Daoy (cell line): Measurements from ENCODE around the gene ENOX1. TPM values are rescaled to one million over a fixed set of nuclear protein-coding genes. Genes with fewer than 3 reads are reported as not detected.

Experiments used
- DNase-seq: peaks from one replicate; pipeline ENCODE4 v3.0.0-alpha.2; 2015; ENCODE audit warnings: low read depth
- total RNA-seq: library from RNA; depleted of rRNA; stranded (reverse); fragments of >200 nt; shearing (Covaris generic); gene quantifications from 2 replicates; pipeline ENCODE4 v1.2.3, GENCODE V29; 2014

The ENOX1 gene
- total RNA-seq, 1 experiment from 2014 or later = 0.69 TPM

DNA sequence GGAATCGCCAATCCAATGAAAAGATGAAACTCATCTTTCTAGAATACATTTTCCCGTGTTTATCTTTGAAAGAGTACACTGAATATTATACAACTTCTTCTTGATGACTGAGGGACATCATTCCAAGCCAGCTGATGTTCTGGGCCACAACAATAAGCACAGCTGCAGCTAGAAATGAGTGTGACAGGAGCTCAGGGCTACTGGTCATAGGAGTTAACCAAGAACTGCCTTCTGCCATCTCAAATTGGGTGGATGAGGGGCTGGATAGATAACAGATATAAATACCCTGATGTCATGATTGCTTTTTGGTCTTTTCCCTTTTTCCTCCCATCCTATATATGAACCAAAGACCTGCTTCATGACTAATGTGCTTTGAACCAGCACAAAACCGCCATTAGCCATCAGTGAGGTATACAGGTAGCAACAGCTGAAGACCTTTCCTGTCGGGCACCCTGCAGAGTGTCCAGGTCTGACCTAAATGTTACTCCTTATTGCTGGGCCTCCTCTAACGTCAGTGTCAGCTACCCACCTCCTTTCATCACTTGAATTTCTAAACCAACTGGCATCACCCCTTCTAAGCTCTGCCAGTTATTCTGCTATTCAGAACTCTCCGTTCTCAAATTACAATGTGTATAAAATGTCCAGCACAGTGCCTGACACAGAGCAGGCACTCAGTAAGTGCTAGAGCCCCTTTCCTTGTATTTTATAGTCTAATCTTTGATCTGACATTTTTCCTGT lies 178.2 kb downstream of the ENOX1 start:
- no peak for DNase-seq

DNA sequence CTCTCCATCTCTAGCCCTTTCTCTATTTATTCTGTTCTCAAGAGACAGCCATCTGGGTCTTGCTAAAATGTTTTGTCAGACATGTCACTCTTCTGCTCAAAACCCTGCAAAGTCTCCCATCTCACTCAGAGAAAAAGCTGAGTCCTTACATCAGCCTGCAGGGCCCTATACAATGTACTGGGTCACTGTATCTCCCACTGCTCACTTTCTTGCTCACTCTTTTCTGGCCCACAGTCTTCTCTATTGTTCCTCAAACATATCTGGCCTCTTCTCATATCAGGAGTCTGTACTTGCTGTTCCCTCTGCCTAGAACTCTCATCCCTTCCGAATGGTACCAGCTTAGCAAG lies 189.2 kb downstream of the ENOX1 start:
- no peak for DNase-seq

DNA sequence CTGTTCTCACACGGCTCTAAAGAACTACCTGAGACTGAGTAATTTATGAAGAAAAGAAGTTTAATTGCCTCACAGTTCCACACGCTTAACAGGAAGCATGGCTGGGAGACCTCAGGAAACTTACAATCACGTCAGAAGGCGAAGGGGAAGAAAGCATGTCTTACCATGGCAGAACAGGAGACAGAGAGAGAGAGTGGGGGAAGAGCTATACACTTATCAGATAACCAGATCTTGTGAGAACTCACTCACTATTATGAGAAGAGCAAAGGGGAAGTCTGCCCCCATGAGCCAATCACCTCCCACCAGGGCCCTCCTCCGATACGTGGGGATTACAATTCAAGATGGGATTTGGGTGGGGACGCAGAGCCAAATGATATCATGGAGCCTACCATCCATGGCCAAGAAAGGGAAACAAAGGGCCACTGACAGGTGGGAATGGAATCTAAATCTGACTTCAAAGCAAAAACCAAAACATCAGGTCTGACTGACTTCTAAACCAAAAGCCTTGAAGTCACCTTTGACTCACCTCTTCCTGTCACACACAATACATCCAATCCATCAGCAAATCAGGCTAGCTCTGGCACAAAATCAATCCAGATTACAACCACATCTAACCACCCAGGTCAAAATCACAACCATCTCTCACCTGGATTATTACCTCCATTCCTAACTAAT lies 189.7 kb downstream of the ENOX1 start:
- no peak for DNase-seq

DNA sequence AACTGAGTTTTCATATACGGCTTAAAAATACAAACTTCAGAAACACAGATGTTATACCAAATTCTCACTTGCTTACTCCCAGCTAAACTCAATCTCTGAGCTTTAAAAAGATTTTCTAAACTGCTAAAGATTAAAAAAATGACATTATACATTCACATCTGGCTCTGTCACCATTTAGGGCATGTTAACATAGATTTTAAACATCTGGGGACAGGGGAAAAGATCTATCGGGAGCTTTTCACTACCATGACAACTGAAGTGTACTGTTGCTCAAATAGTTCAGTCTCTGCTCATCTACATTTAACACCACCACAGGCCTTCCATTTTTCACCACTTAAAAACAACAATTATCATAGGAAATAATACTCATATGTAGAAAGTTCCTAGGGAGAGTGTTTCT lies 190.8 kb downstream of the ENOX1 start:
- DNase-seq = no peak

DNA sequence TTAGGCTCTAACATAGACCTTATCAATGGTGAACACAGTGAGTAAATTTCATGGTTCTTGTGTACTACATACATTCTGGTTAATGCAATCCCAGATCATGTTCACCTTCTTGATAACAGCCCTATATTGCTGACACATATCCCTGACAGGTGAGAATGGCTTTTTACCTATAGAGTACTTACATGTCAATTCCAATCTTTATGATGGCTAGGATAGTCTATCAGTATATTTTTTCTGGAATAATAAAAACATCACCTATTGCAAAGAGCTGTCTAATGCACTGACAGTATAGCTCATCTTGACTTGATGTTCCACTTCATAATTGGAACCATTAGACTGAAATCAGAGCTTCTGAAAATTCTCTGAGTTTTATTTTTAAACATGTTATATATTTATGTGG lies 199.4 kb downstream of the ENOX1 start:
- no peak for DNase-seq

DNA sequence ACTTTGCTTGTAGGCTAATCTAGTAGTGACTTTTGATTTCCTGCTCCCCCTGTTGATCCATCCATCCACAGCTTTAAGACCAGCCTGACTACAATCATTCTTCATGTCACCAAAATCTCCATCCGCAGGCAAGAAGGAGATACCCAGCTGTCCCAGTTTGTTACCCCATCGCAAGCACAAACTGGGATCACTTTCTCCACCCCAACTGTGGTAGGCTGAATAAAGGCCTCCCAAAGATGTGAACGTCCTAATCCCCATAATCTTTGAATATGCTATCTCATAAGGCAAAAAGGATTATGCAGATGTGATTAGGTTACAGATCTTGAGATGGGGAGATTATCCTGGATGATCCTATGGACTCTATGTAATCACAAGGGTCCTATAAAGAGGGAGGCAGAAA lies 202.0 kb downstream of the ENOX1 start:
- no peak for DNase-seq

DNA sequence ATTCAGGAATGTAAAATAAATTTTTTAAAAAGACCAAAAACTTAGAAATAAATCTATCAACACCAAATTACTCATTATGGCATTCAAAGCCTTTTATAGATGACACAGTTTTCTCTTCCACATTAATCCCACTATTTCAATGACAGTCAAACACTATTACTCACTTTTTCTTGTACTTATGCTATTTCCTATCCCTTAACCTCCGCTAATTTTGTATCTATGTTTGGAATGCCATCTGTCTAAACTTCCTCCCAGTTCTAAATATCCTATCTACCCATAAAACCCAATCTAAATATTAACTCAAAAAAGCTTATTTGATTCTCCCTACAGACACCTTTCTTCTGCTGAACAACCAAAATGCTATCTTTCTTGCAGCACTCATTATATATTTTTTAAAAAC lies 203.5 kb downstream of the ENOX1 start:
- DNase-seq = no peak

DNA sequence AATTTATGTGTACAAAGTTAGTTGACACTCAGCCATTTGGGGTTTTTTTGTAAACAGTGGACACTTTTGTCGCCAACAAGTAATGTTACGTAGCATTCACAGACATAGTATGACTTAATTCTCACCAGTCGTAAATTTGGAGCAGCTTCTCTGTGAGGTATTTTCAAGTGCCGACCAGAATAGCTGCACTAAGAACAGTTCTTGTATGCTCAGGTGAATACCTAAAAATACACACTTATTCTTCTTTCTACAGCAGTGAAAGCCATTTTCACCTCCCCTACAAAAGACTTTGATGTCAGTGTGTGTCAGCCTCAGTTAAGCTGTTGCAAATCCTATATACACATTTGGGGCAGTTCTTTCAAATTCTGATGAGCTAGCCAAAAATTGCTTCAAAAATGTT lies 206.5 kb downstream of the ENOX1 start:
- no peak for DNase-seq

DNA sequence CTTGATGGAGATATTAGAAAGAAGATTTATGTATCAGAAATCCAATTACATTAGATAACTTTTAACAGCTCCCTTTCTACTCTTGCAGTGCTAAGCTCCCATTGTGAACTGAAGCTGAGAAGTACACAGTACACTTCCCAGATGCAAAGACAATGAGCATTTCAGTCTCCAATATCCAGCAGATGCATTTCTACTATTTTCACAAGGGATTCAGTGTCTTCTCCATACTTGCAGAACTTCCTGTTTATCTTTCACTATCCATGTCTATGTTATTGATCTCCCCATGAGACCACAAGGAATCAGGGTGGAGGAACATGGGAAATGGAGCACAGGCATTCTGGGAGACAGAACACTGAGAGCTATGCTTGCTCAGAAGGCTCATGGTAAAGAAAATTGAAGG lies 207.5 kb downstream of the ENOX1 start:
- no peak for DNase-seq

DNA sequence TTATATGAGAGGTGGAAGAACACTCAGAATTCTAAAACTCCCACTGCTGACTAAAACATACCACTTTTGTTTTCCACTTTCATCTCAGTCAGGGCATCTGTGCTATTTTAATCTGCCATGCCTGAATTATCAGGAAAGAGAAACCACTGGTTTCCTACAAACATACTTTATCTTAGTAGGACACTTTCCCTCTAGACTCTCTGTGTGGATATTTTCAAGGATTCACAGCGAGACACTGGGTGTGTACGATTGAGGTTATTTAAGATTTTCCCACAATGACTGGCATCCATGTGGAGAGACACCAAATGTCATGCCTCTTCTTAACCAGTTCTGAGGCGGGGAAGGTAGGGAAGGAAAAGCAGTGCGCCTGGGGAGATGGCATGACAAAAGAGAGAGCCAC lies 212.2 kb downstream of the ENOX1 start:
- no peak for DNase-seq

DNA sequence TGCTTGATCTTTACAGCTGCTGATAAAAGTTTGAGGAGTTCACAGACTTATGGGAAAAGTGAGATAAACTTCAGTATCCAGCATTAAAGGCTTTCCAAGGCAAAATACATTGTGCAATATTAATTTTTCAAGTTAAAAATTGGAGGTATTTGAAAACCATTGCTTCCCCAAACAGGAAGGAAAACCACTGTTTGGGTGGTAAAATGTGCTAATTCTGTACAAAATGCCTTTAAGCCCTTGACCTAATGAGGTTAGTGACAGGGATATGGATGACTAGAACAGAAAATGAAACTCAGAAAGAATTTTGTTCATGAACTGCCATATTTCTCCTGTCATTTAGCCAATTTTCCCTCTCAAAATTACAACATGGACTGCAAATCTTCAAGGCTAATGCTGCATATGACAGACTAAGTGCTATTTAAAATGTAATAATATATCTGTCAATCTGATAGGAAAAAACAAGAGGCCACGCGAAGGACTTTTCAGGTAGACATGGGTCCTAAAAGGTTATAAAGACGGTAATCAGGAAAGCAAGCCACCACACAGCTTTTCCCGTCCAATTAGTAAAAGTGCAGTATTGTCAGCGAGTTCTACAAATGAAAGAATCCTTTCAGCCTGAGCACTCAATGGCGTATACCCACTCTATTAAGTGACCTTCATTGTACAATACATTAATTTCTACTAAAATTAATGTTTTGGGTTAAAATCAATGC lies 212.8 kb downstream of the ENOX1 start:
- DNase-seq = no peak

DNA sequence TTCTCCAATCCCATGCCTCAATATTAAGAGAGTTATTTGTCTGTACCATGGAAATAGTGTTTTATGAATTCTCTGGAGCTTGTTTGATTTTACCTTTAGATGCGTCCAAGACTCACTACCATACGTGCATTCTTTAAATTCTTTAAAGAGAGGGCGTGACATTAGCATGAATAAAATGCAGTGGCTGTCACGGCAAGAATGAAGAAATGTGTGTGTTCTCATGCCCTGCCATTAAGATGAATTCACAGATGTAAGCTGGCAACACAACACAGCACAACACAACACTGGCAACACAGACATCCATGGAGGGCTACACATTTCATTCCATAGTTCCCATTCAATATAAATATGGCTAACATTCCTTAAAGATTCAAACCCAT lies 213.4 kb downstream of the ENOX1 start:
- DNase-seq = no peak

DNA sequence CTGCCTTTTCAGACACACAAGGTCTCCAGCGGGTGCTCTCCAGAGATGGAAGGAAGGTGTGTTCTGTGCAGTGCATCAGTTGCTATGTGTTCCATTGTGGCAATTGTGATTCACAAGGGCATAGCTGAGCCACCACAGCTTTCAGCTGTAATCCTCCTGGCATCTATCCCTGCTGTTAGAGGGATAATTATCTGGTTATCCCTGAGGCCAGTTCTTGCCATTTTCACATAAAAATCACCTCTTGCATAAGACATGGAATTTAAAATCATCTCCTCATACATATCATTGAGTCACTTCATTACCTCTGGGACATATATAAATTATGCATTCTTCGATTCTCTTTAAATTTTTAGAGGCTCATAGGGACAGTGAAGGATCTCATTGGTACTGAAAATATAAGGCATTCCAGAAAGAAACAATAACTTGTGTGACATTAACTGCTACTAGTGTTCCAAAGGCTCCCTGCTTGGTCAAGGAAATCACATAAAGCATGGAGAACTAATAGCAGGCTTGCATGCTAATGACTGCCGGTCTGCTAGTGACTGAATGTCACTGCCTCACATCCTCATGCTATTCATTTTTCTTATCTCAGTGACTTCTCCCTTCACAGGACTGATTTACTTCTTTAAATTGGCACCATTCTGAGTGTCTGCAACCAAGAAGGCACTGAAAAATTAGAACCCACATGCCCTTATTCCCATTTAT lies 214.0 kb downstream of the ENOX1 start:
- peak; percentile 36 for DNase-seq

DNA sequence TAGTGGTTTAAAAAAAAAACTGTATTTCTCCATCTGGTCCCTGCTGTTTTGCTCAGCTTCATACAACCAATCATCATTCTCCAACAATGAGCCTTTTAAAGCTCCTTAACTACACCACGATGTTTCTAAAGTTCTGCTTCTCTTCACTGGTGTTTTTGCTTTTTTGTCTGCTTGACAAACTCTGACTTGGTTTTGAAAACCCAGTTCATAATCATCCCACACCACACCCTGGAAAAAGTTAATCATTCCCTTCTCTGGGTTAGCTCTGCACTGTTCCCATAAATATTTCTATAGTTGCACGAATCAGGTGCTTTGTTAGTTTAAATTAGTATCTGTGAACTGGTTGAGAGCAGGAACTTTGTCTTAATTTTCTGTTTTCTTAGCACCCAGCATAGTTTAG lies 217.1 kb downstream of the ENOX1 start:
- no peak for DNase-seq

DNA sequence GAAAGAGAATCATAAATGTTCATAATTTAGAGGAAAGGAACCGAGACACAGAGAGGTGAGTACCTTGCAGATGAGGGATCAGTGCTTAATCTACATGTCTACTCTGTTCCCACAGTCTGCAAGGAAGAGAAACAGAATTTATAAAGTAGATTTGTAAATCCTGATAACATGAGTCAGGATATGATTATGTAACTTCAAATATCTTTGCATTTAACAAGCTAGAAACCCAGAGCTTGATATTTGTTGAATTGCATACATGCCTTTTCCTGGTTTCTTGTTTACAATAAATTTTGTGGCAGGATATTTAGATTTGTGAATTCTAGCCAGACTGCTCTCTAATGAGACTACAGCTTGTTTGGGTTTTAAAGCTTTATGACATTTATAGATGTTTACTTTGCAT lies 219.2 kb downstream of the ENOX1 start:
- no peak for DNase-seq

DNA sequence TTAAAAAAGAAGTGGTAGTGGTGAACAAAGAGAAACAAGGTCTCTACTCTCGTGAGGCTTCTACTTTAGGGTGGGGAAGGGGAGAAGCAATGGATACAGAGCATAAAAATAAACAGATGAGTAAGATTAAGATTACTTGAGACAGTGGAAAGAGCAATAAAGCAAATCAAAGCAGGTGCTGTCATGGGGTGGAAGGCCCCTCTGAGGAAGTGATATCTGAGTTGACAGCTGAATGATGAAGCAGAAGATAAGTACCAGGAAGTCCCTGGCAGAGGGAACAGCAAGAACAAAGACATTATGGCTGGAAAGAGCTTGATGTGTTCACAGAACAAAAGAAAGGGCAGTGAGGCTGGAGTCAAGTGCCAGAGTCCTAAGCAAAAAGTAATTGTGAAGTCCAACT lies 221.8 kb downstream of the ENOX1 start:
- DNase-seq = no peak

DNA sequence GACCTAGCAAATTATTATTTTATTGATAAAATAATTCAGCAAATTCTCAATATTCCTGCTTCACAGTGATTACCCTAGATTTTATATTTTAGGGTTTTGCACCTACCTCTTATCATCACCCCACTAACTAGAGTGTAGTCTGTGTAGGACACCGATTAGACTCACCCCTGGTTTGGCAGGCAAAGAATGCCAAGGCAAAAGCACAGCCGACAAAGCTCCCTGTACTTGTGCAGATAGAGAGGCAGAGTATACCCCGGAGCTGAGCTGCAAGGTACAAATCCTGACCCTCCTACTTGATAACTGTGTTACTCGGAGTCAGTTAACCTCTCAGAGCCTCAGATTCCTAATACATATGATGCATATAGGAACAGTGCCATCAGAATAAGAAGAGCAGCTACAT lies 225.7 kb downstream of the ENOX1 start:
- no peak for DNase-seq

DNA sequence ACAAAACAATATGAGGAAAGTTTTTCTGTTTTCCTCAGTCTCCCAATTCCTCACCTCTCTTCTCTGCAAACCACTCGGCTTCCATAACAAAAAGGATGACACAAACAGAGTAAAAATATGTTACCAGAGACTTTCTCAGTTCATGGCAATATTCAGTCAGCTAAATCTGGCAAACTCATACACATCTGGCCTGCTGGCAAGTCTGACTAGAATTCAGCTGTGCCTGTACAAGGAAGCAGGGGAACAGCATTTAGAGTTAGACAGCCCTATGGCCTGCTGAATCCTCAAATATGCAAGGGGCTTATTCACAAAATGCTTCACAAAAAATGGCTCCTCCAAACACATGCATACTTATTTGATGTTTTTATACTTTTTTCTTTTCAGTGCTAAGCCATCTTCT lies 227.8 kb downstream of the ENOX1 start:
- DNase-seq = no peak

DNA sequence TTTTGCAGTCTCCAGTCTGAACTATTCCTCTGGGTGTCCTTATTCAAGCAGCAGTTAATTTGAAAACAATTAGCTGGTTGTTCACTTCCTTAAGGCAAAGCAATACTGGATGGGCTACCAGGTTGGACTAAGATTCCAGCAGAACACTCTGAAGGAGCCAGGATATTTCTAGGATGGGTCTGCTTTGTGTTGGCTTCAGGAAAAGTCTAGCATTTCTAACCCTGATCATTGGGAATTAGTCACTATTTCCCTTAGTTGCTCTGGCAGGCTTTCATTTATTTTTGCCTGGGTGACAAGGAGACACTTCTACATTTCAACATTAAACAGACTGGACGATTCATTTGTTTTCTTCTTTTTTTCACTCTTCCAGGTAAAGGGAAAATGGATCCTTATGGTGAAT lies 228.4 kb downstream of the ENOX1 start:
- DNase-seq = no peak

DNA sequence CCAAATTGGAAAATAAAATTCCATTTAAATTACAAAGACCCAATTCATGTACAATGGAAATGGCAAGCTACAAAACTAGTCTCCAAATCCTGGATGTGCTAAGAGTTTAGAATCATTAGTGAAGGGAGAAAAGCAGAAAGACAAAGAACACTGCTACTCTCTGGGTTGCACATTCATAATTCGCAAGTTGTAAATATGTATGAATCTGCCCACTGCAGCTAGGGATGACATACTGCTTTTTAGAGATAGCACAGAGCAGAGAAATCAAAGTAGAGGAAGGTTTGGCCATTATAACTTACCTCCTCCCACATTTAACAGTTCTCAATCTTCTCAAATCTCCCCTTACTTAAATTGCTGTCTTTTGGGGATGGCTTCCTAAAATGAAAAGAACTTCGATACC lies 231.1 kb downstream of the ENOX1 start:
- DNase-seq = no peak

DNA sequence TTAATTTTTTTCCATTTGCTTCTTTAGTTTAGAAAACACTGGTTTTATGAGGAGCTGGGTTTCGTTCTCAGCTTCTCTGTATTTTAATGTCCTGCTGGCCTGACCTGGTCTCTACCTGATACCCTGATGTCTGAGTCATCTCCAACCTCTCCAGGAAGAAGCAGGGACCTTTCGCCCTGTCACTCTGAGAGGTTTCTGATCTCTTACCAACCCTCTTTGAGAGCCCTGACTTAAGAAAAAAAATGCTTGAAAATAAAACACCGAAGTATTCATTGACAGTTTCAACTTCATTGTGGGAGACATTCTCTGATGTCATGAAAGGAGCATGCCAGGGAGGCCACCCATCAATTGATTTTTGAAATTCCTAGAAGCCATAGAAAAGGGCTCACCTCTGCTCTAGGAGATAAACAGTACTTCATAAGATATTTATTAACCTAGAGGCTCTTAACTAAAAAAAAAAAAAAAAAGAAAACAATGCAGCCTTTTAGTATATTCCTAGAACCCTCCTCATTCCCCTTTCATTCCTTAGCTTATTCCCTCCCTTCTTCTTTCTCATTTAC lies 234.8 kb downstream of the ENOX1 start:
- DNase-seq = no peak

DNA sequence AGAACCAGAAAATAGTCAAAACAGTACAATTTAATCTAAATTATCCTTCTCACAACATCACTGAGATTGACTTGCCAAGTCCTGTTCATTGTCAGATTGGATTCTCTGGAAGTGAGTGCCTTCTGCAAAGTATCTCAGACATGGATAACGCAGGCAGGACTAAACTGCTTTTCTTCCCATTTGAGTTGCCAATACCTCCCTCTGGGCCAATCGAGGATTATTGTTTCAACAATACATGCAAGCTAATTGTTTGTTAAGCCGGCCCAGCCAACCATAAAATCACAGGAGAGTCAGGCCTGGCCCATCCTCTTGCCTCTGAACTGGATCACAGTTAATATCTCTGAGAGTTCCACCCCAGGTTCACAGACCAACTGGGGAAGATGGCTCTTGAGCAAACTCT lies 240.0 kb downstream of the ENOX1 start:
- no peak for DNase-seq
